ENCODE results near the gene RAPGEF5.

RAPGEF5 gene

GRCh38 chr7:22114440-22114981, 242.4 kb downstream of the RAPGEF5 start:
- no peak for TF ChIP-seq CTCF (IDR thresholded peaks at IDR 0.05; ENCODE audit: control extremely low read depth, extremely low read depth, low read depth, missing control alignments)
- ChIA-PET CTCF (interaction anchor here (1.3 to 2.7 kb wide), 7 partner anchors 10 to 385 kb away, joined by 4 to 16 read pairs (median 5); partner anchors contain the start of gene STEAP1B), POLR2A (no interaction called here)
- DNase-seq (ENCODE audit: extremely low spot score): no peak

GRCh38 chr7:22113041-22113440, 243.9 kb downstream of the RAPGEF5 start:
- ChIA-PET POLR2A (no interaction called here), CTCF (interaction anchor here (0.9 to 2.7 kb wide), 9 partner anchors 8 to 377 kb away, joined by 3 to 16 read pairs (median 3); no protein-coding TSS in a partner anchor)
- no peak for TF ChIP-seq CTCF (IDR thresholded peaks at IDR 0.05; ENCODE audit: control extremely low read depth, extremely low read depth, low read depth, missing control alignments)
- DNase-seq (ENCODE audit: extremely low spot score): no peak

- ChIA-PET POLR2A (no interaction called here), CTCF (interaction anchor here (0.8 to 6.3 kb wide), 16 partner anchors 9 to 389 kb away, joined by 3 to 94 read pairs (median 5); partner anchors contain the start of gene STEAP1B)
- no peak for TF ChIP-seq CTCF (IDR thresholded peaks at IDR 0.05; ENCODE audit: control extremely low read depth, extremely low read depth, low read depth, missing control alignments)
- no peak for DNase-seq (ENCODE audit: extremely low spot score)
Measured at GRCh38 chr7:22111661-22112060, 245.3 kb downstream of the RAPGEF5 start.

GRCh38 chr7:22110881-22111280, 246.1 kb downstream of the RAPGEF5 start:
- POLR2A ChIA-PET: no interaction called here
- TF ChIP-seq CTCF (IDR thresholded peaks at IDR 0.05; ENCODE audit: control extremely low read depth, extremely low read depth, low read depth, missing control alignments): no peak
- no peak for DNase-seq (ENCODE audit: extremely low spot score)
- CTCF ChIA-PET: interaction anchor here (0.8 to 6.3 kb wide), 33 partner anchors 8 to 995 kb away, joined by 3 to 94 read pairs (median 8); partner anchors contain the start of gene STEAP1B

GRCh38 chr7:22110227-22110839, 246.6 kb downstream of the RAPGEF5 start:
- POLR2A ChIA-PET: no interaction called here
- DNase-seq (ENCODE audit: extremely low spot score): peak; percentile 68
- CTCF ChIA-PET: interaction anchor here (0.7 to 6.3 kb wide), 55 partner anchors 8 to 996 kb away, joined by 3 to 94 read pairs (median 5); partner anchors contain the start of gene STEAP1B
- TF ChIP-seq CTCF (IDR thresholded peaks at IDR 0.05; ENCODE audit: control extremely low read depth, extremely low read depth, low read depth, missing control alignments): peak; percentile 84

GRCh38 chr7:22109761-22110160, 247.2 kb downstream of the RAPGEF5 start:
- ChIA-PET POLR2A (no interaction called here), CTCF (interaction anchor here (0.7 to 6.3 kb wide), 51 partner anchors 8 to 996 kb away, joined by 3 to 94 read pairs (median 5); partner anchors contain the start of gene STEAP1B)
- peak; percentile 35 for DNase-seq (ENCODE audit: extremely low spot score)
- TF ChIP-seq CTCF (IDR thresholded peaks at IDR 0.05; ENCODE audit: control extremely low read depth, extremely low read depth, low read depth, missing control alignments): peak; percentile 37
